ENCODE data around the gene POLR1A. TPM values are rescaled to one million over a fixed set of nuclear protein-coding genes. Genes with fewer than 3 reads are reported as not detected.

POLR1A gene
- total RNA-seq, 1 donor from 2014 or later: 12.8 TPM

DNA sequence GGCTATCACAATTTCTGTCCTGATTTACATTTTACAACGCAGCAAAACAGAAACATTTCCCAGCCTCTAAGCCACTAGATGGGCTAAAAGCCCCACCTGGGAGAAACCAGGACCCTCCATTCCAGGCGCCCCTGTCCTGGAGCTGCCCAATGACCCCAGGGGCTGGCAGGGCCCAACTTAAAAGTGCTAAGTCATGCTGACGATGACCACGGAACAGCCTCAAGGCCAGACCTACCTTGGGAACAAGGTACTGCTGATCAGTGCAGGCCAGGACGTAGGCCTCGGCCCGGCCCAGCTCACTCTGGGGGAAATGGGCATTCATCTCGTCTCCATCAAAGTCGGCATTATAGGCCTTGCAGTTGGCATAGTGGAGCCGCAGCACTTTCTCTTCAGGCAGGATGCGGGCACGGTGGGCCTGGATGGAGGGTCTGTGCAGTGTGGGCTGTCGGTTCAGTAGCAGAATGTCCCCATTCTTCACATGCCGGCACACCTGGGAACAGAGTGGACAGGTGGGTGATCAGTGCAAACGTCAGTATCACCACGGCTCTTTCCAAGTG, 35.8 kb downstream of the POLR1A start:
- ATAC-seq (no peak), DNase-seq (ENCODE audit: missing footprints) (no peak)
- intact Hi-C loops (cut with DNase I): loop anchor here (5.0 kb wide), 1 partner anchor 33 kb away; no protein-coding TSS in a partner anchor

GRCh38 chr2:86069091-86069685, 36.5 kb downstream of the POLR1A start:
- intact Hi-C loops (cut with DNase I): no loop called here
- no peak for DNase-seq (ENCODE audit: missing footprints)
- ATAC-seq: peak; percentile 43

DNA sequence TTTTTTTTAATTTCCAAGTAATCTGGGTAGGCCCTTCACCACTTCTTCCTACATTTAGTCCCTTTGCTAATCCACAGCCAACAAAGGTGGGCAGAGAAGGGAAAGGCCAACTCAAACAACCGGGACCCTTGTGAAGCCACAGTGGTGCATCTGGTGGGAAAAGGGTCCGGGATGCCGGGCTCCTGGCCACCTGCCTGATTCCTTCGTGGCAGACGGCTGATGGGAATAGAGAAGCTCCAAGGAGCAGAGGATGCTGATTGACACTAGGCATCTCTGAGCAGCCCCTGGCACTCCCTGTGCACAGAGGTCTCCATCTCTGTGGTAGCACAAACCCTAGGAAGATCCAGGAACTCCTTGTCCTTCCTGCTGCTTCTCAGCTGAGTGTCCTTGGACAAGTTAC, 37.0 kb downstream of the POLR1A start:
- DNase-seq (ENCODE audit: missing footprints) (no peak), ATAC-seq (no peak)
- intact Hi-C loops (cut with DNase I): no loop called here

GRCh38 chr2:86068136-86068588, 37.5 kb downstream of the POLR1A start:
- intact Hi-C loops (cut with DNase I): no loop called here
- ATAC-seq (no peak), DNase-seq (ENCODE audit: missing footprints) (no peak)

DNA sequence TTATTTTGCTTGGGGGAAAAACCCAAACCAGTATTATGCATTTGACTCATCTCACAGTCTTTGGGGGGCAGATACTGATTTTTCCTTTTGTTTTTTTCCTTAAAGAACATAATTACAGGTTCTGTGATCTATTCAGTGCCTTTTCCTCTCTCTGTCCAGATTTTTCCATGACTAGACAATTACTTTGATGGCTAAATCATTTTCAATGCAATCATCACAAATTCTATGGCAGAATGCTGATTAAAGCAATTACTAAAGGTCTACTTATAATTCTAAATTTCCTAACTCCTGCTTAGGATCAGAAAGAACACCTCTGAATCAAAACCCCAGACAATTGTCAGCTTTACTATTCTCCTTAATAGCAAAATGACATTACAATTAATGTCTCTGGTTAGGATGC, 38.8 kb downstream of the POLR1A start:
- no peak for DNase-seq (ENCODE audit: missing footprints)
- ATAC-seq: no peak
- intact Hi-C loops (cut with DNase I): no loop called here

GRCh38 chr2:86066007-86066578, 39.6 kb downstream of the POLR1A start:
- DNase-seq (ENCODE audit: missing footprints): no peak
- intact Hi-C loops (cut with DNase I): no loop called here
- no peak for ATAC-seq

DNA sequence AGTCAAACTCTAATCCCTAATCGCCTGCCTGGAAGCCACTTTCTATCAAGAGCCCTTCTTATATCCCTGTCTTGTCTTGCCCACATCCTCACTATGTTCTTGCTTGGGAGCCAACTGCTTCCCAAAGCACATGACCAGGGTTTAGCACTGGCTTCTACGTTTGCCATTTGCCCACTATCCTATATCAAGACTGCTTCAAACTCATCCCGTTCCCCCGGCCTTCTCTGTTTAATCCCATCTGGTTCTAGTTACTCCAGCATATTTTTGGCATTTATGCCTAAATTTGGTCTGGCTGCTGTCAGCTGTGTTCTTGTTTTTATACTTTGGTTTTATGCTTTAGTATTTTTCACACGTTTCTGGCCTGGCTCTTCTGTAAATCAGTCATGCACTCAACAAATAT, 40.2 kb downstream of the POLR1A start:
- peak; percentile 45 for ATAC-seq
- intact Hi-C loops (cut with DNase I): no loop called here
- no peak for DNase-seq (ENCODE audit: missing footprints)

- ATAC-seq (no peak), DNase-seq (ENCODE audit: missing footprints) (no peak)
- intact Hi-C loops (cut with DNase I): no loop called here
These were observed 41.7 kb downstream of the POLR1A start for GRCh38 chr2:86064006-86064405.

GRCh38 chr2:86062043-86062442, 43.6 kb downstream of the POLR1A start:
- no peak for DNase-seq (ENCODE audit: missing footprints)
- ATAC-seq: no peak
- intact Hi-C loops (cut with DNase I): no loop called here

- intact Hi-C loops (cut with DNase I): no loop called here
- ATAC-seq (no peak), DNase-seq (ENCODE audit: missing footprints) (no peak)
These were observed 48.9 kb downstream of the POLR1A start for GRCh38 chr2:86056590-86057331.

GRCh38 chr2:86055314-86055713, 50.4 kb downstream of the POLR1A start:
- DNase-seq (ENCODE audit: missing footprints) (no peak), ATAC-seq (no peak)
- intact Hi-C loops (cut with DNase I): no loop called here

- ATAC-seq (no peak), DNase-seq (ENCODE audit: missing footprints) (no peak)
- intact Hi-C loops (cut with DNase I): no loop called here
These were observed 51.1 kb downstream of the POLR1A start for GRCh38 chr2:86054535-86055082.

GRCh38 chr2:86053166-86053565, 52.5 kb downstream of the POLR1A start:
- no peak for ATAC-seq
- intact Hi-C loops (cut with DNase I): no loop called here
- no peak for DNase-seq (ENCODE audit: missing footprints)

- DNase-seq (ENCODE audit: missing footprints) (no peak), ATAC-seq (no peak)
- intact Hi-C loops (cut with DNase I): no loop called here
These were observed 53.0 kb downstream of the POLR1A start for GRCh38 chr2:86052676-86053075.

- DNase-seq (ENCODE audit: missing footprints) (no peak), ATAC-seq (no peak)
- intact Hi-C loops (cut with DNase I): no loop called here
These were observed 53.4 kb downstream of the POLR1A start for GRCh38 chr2:86052265-86052664.

GRCh38 chr2:86050301-86050700, 55.4 kb downstream of the POLR1A start:
- intact Hi-C loops (cut with DNase I): no loop called here
- ATAC-seq (no peak), DNase-seq (ENCODE audit: missing footprints) (no peak)

DNA sequence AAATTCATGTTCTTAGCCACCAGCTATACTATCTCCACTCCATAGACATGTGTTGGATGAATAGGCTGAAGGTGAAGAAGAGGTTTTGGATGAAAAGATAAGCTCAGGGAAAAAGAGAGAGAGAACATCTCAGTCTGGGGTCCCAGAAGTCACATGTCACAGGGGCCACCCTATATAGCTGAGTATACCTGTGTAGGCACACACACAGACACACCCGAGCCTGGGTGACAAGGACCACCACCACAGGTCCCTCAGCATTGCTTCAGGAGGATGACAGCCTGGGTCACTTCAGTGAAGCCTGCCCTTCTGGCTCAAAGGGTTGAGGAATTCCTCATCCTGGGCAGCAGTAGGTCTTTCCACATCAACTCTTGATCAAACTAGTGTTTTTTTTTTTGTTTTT, 56.2 kb downstream of the POLR1A start:
- DNase-seq (ENCODE audit: missing footprints): no peak
- intact Hi-C loops (cut with DNase I): no loop called here
- ATAC-seq: no peak

DNA sequence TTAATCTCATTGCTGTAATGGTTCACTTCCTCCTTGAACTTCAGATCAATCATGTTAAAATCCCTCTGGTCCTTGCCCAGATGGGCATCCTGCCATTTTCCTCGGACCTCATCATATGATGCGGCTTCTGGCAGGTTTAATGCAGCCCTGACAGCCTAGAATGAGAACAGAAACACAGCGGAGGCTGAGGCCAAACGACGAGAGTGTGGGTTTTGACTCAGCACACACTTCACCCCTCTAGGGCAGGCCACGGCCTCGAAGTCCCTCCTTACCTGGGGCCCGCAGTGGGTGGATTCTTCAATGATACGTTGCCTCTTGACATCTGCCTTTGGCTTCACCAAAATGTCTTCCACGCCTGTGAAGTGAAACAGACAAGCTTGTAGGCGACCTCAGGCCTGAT, 56.8 kb downstream of the POLR1A start:
- DNase-seq (ENCODE audit: missing footprints): no peak

GRCh38 chr2:86048383-86048701, 57.3 kb downstream of the POLR1A start:
- DNase-seq (ENCODE audit: missing footprints) (no peak), ATAC-seq (no peak)
- intact Hi-C loops (cut with DNase I): no loop called here

More for the DNA sequence above, 56.8 kb downstream of the POLR1A start:
- intact Hi-C loops (cut with DNase I): no loop called here
- no peak for ATAC-seq

All from Right ventricle myocardium inferior (tissue), 1 donor.